Measurements from ENCODE around the gene RAB11B.

The RAB11B gene

GRCh38 chr19:8396563-8397203 lies 6.5 kb downstream of the RAB11B start:
- Histone ChIP-seq H3K4me3 (no peak overlapping the region), H3K27ac (peak overlapping the region in 5 of 11 experiments; percentile 7 to 61 (median 22); a peak in 5 of 22 replicates), H4K20me1 (peaks cover 70 to 95% (median 91%) of the 10 kb centered on the region in 11 experiments), H3K4me1 (peaks cover 18 to 67% (median 54%) of the 10 kb centered on the region in 10 experiments), H3K4me2 (peak overlapping the region; percentile 21 to 49 (median 39); a peak in 19 of 22 replicates), H3K9me3 (replicated peaks in 1 of 11) (no peaks in the 10 kb centered on the region), H3K9ac (peak overlapping the region in 10 of 11 experiments; percentile 5 to 62 (median 32); a peak in 13 of 22 replicates), H3K36me3 (peaks cover 14 to 74% (median 28%) of the 10 kb centered on the region in 11 experiments), H3K27me3 (no peaks in the 10 kb centered on the region)
- no peak for TF ChIP-seq Cebpa-rat (IDR thresholded peaks at IDR 0.05)

- Histone ChIP-seq H3K4me1 (peaks cover 12 to 61% (median 48%) of the 10 kb centered on the region in 10 experiments), H4K20me1 (peaks cover 64 to 95% (median 90%) of the 10 kb centered on the region in 11 experiments), H3K4me2 (peak overlapping the region; percentile 21 to 49 (median 39); a peak in 18 of 22 replicates), H3K9ac (peak overlapping the region in 10 of 11 experiments; percentile 5 to 62 (median 32); a peak in 15 of 22 replicates), H3K4me3 (no peak overlapping the region), H3K9me3 (replicated peaks in 1 of 11) (no peaks in the 10 kb centered on the region), H3K27me3 (no peaks in the 10 kb centered on the region), H3K36me3 (peaks cover 20 to 80% (median 34%) of the 10 kb centered on the region in 11 experiments), H3K27ac (peak overlapping the region in 6 of 11 experiments; percentile 7 to 61 (median 28); a peak in 10 of 22 replicates)
- TF ChIP-seq Cebpa-rat (IDR thresholded peaks at IDR 0.05): no peak
Observed at GRCh38 chr19:8397271-8397670, 7.1 kb downstream of the RAB11B start.

- TF ChIP-seq Cebpa-rat (IDR thresholded peaks at IDR 0.05): no peak
- H3K27ac ChIP-seq: peak overlapping the region in 6 of 11 experiments; percentile 7 to 61 (median 28); a peak in 6 of 22 replicates
- H3K4me2 ChIP-seq: peak overlapping the region in 10 of 11 experiments; percentile 21 to 49 (median 38); a peak in 13 of 22 replicates
- H3K9ac ChIP-seq: peak overlapping the region in 9 of 11 experiments; percentile 5 to 62 (median 26); a peak in 13 of 22 replicates
- no peaks in the 10 kb centered on the region for H3K27me3 ChIP-seq
- peaks cover 25 to 85% (median 39%) of the 10 kb centered on the region in 11 experiments for H3K36me3 ChIP-seq
- H3K4me3 ChIP-seq: no peak overlapping the region
- peaks cover 58 to 91% (median 84%) of the 10 kb centered on the region in 11 experiments for H4K20me1 ChIP-seq
- peaks cover 7 to 56% (median 42%) of the 10 kb centered on the region in 10 experiments for H3K4me1 ChIP-seq
- no peaks in the 10 kb centered on the region for H3K9me3 ChIP-seq (replicated peaks in 1 of 11)
Observed at GRCh38 chr19:8397746-8398310, 7.7 kb downstream of the RAB11B start.

GRCh38 chr19:8398311-8398771 lies 8.2 kb downstream of the RAB11B start:
- Histone ChIP-seq H4K20me1 (peaks cover 53 to 91% (median 80%) of the 10 kb centered on the region in 11 experiments), H3K4me1 (peaks cover 6 to 50% (median 37%) of the 10 kb centered on the region in 10 experiments), H3K36me3 (peaks cover 30 to 85% (median 44%) of the 10 kb centered on the region in 11 experiments), H3K27ac (no peak overlapping the region), H3K27me3 (no peaks in the 10 kb centered on the region), H3K9ac (peak overlapping the region in 5 of 11 experiments; percentile 16 to 62 (median 41); a peak in 4 of 22 replicates), H3K4me3 (no peak overlapping the region), H3K9me3 (replicated peaks in 1 of 11) (no peaks in the 10 kb centered on the region), H3K4me2 (peak overlapping the region in 8 of 11 experiments; percentile 1 to 45 (median 38); a peak in 10 of 22 replicates)
- no peak for TF ChIP-seq Cebpa-rat (IDR thresholded peaks at IDR 0.05)

GRCh38 chr19:8399681-8400188 lies 9.6 kb downstream of the RAB11B start:
- H3K36me3 ChIP-seq: peaks cover 41 to 85% (median 55%) of the 10 kb centered on the region in 11 experiments
- H3K9ac ChIP-seq: no peak overlapping the region
- no peak overlapping the region for H3K4me2 ChIP-seq
- H4K20me1 ChIP-seq: peaks cover 39 to 82% (median 67%) of the 10 kb centered on the region in 11 experiments
- H3K27me3 ChIP-seq: no peaks in the 10 kb centered on the region
- H3K4me3 ChIP-seq: no peak overlapping the region
- H3K4me1 ChIP-seq: peaks cover 6 to 39% (median 28%) of the 10 kb centered on the region in 10 experiments; a peak in 19 of 20 replicates
- no peak for TF ChIP-seq Cebpa-rat (IDR thresholded peaks at IDR 0.05)
- H3K27ac ChIP-seq: no peak overlapping the region
- H3K9me3 ChIP-seq (replicated peaks in 1 of 11): no peaks in the 10 kb centered on the region

- H3K4me1 ChIP-seq: peaks cover 3 to 22% (median 17%) of the 10 kb centered on the region in 10 experiments; a peak in 19 of 20 replicates
- H3K9ac ChIP-seq: no peak overlapping the region
- peaks cover 46 to 88% (median 63%) of the 10 kb centered on the region in 11 experiments for H3K36me3 ChIP-seq
- H3K27ac ChIP-seq: no peak overlapping the region
- H3K9me3 ChIP-seq (replicated peaks in 1 of 11): no peaks in the 10 kb centered on the region
- no peak overlapping the region for H3K4me3 ChIP-seq
- H4K20me1 ChIP-seq: peaks cover 18 to 59% (median 44%) of the 10 kb centered on the region in 11 experiments
- no peak overlapping the region for H3K4me2 ChIP-seq
- no peak for TF ChIP-seq Cebpa-rat (IDR thresholded peaks at IDR 0.05)
- H3K27me3 ChIP-seq: no peaks in the 10 kb centered on the region
Observed at GRCh38 chr19:8401981-8402411, 11.8 kb downstream of the RAB11B start.

- no peaks in the 10 kb centered on the region for H3K9me3 ChIP-seq (replicated peaks in 1 of 11)
- peaks cover 46 to 79% (median 58%) of the 10 kb centered on the region in 11 experiments for H3K36me3 ChIP-seq
- H3K27ac ChIP-seq: no peak overlapping the region
- H3K9ac ChIP-seq: no peak overlapping the region
- H3K4me2 ChIP-seq: no peak overlapping the region
- peaks cover 0 to 10% (median 4%) of the 10 kb centered on the region in 10 experiments; a peak in 14 of 20 replicates for H3K4me1 ChIP-seq
- TF ChIP-seq Cebpa-rat (IDR thresholded peaks at IDR 0.05): no peak
- peaks cover 5 to 47% (median 32%) of the 10 kb centered on the region in 11 experiments for H4K20me1 ChIP-seq
- no peaks in the 10 kb centered on the region for H3K27me3 ChIP-seq
- H3K4me3 ChIP-seq: no peak overlapping the region
Observed at GRCh38 chr19:8403098-8403819, 13.1 kb downstream of the RAB11B start.

GRCh38 chr19:8403820-8404109 lies 13.6 kb downstream of the RAB11B start:
- Histone ChIP-seq H3K4me1 (peaks cover 0 to 5% (median 0%) of the 10 kb centered on the region in 10 experiments; a peak in 1 of 20 replicates), H3K36me3 (peaks cover 46 to 74% (median 54%) of the 10 kb centered on the region in 11 experiments), H3K9ac (no peak overlapping the region), H3K9me3 (replicated peaks in 1 of 11) (no peaks in the 10 kb centered on the region), H3K4me3 (no peak overlapping the region), H3K27me3 (no peaks in the 10 kb centered on the region), H3K4me2 (no peak overlapping the region), H3K27ac (no peak overlapping the region), H4K20me1 (peaks cover under 1 to 42% (median 27%) of the 10 kb centered on the region in 11 experiments; a peak in 18 of 22 replicates)
- TF ChIP-seq Cebpa-rat (IDR thresholded peaks at IDR 0.05): no peak

All from BLaER1 treated with 17β-estradiol and CSF1 and Interleukin-3, amounts not matched to agents 10 nM and 100 nM (cell line).